Measurements from ENCODE around the gene PPP1R27.

- TF ChIP-seq, protein P1, sequence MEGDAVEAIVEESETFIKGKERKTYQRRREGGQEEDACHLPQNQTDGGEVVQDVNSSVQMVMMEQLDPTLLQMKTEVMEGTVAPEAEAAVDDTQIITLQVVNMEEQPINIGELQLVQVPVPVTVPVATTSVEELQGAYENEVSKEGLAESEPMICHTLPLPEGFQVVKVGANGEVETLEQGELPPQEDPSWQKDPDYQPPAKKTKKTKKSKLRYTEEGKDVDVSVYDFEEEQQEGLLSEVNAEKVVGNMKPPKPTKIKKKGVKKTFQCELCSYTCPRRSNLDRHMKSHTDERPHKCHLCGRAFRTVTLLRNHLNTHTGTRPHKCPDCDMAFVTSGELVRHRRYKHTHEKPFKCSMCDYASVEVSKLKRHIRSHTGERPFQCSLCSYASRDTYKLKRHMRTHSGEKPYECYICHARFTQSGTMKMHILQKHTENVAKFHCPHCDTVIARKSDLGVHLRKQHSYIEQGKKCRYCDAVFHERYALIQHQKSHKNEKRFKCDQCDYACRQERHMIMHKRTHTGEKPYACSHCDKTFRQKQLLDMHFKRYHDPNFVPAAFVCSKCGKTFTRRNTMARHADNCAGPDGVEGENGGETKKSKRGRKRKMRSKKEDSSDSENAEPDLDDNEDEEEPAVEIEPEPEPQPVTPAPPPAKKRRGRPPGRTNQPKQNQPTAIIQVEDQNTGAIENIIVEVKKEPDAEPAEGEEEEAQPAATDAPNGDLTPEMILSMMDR (IDR thresholded peaks at IDR 0.05): no peak
- TF ChIP-seq POLR2A (IDR thresholded peaks at IDR 0.05): no peak
Measured at GRCh38 chr17:81844327-81844851, 9.5 kb upstream of the PPP1R27 start.

All from heart left ventricle (tissue), 13 donors.